HG03439 (cell line): ENCODE data around the gene TGM2.

Experiments
- ATAC-seq: cut with Tn5 transposase; IDR thresholded peaks from one replicate; pipeline ENCODE4 v1.9.1; 2021; ENCODE audit warnings: mild to moderate bottlenecking, moderate library complexity; ENCODE audit not compliant: unreplicated experiment

TGM2 gene

DNA sequence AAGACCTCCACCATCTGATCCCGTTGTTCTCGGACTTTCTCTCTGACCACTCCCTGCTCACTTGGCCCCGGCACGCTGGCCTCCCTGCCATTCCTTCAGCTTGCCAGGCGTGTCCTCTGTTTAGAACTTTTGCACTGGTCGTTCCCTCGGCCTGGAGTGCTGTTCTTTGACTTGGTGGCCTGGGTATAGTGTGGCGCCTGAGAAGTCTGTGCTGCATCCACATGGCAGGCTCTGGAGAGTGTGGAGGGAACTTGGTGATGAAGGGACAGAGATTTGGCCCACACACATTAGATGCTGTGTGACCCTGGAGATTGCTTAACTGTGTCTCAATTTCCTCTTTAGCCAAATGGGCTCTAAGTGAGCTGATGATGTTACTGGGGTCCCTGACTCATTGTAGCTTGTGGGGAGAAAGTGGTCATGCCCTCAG lies 13.0 kb upstream of the TGM2 start:
- no peak for ATAC-seq

DNA sequence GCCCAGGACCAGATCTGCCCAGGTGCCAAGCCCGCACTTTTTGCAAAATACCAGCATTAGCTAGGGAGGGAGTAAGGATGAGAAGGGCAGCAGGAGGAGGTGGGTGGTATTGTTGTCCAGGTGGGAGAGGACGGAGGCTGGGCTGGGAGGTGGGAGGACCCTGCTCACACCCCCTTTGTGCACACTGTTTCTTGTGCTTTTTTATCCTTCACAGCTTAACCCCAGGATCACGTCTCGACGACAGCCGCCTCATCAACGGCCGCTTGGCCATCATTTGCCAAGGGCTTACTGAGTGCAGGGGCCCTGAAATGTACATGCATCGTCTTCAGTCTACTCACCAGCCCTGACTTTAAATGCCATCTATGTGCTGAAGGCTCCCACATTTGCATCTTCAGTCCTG lies 12.1 kb upstream of the TGM2 start:
- no peak for ATAC-seq

DNA sequence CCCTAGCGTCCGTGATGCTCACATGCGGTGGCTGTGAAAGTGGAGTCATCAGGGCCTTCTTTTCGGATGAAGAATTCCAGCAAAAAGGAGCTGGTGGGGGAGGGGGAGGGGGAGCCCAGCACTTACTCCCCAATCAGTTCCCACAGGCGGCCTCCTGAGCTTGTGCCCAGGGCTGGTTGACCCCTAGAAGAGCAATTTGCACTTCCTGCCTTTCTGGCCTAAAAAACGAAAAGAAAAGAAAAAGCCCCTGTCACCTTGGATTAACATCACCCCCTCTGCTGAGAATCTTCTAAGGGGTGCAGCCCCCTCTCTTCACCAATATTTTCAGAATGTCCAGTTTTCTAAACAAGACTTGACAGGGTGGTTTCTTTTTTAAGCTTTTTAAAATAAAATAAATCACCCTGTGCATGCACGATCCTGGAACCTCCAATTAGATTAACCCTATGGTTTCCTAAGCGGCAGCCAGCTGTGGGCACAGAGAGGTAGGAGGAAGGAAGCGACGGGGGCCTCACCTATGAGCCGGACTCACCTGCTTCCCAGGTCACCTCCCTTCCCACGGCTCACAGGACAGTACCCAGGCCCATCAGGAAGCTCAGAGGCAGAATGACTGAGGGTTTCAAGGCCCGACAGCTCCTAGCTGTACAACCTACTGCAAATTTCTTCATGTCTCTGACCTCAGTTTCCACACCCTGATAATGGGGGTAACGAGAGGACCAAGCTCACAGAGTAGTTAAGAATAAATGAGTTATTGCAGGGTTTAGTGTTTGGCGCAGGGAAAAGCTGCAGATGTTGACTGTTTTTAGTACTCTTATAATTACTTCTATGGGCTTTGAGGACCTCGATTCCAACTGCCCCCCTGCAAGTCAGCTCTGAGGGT lies 10.5 kb upstream of the TGM2 start:
- no peak for ATAC-seq

DNA sequence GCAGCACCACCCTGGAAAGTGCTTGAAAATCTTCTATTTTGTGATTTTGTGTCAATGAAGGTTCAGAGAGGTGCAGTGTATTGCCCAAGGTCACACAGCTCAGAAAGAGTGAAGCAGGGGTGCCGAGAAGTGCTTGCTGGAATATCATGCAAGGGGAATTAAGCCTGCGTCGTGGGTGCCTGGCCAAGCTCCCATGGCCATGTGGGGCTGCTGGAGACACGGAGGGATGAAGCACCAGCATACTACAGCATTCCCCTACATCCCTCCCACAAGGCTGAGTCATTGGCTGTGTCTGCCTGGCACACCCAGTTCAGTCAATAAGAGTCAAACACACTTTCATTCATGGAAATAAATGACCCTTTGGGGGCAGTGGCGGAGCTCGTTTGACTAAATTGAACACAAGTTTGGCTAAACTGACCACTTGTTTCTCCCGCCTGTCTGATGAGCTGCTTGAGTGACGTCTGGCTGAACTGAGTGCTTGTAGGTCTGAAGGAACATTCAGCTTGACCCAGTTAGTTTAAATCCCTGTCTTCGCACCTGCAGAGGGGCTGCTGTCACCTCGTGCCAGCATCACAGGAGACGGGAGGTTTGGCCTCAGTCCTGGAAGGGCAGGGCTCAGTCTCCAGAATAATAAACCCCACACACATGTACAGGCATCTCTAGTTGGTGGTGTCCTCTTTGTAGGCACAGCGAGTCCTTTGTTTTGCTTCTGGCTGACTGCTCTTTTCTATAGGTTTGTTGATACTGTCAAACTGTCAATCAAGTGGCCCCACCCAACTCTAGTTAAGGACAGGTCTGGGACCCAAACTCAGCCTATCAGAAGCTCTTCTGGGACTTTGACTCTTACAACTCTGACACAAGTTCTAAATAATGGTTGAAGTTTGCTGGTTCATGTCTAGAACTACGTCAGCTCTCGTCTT lies 8.4 kb upstream of the TGM2 start:
- no peak for ATAC-seq

DNA sequence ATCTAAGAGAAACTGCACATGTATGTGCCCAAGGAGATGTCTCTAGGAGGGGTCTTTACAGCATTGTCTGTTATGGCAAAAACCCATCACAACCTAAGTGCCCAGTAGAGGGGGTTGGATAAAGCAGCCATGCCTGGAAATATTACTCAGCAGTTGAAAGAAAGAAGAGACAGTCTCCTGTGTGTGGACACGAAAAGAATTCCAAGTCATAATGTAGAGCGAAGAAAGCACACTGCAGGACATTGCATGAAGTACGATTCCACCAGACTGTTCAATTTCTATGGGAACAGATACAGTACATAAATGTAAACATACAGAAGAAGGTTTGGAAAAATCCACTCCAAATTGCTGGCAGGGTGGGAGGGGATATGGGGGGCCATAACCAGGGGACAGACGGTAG lies 7.3 kb upstream of the TGM2 start:
- no peak for ATAC-seq

DNA sequence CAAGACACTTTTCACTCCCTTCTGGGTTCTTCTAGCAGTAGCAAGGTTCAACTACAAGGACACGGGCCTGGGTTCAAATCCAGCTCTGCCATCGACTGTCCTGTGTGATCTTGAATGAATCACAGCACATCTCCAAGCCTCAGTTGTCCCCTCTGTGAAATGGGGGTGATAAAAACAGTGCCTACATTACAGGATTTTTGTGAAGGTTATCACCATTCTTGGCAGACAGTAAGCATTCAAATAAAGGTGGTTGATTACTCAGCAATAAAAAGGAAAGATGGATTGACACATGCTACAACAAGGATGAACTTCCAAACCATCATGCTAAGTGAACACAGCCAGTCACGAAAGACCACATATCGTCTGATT lies 6.6 kb upstream of the TGM2 start:
- ATAC-seq: no peak

DNA sequence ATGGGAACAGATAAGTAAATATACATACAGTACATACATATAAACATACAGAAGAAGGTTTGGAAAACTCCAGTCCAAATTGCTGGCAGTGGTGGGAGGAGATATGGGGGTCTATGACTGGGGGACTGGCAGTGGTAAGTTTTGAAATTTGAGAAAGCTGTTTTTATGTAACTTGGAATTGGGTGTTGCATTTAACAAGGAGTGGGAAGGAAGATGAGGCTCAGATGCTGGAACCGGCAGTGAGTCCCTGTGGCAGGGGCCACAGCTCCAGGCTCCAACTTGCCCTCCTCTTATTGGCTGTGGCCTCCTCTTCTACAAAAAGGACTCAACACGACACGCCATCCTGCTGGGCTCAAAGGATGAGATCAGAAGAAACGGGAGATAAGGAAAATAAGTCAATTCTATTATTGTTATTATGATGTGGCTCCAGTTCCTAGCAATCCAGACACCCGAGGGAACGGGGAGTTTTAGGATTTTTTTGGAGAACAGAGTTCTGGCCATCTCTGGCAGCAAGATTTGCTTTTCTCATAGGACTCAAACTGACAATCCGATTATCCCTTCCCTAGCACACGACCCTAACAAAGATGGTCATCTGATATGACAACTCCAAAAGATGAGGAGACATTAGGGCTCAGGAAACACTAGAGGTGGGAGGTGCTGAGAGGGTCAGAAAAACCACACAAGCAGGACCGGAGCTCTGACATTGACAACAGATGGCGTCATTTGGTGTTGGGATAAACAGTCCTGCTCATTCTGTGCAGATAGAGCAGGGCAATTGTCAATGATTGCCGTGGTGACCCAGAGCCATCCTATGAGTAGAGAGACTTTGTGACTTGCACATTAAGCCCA lies 6.0 kb upstream of the TGM2 start:
- ATAC-seq: no peak

DNA sequence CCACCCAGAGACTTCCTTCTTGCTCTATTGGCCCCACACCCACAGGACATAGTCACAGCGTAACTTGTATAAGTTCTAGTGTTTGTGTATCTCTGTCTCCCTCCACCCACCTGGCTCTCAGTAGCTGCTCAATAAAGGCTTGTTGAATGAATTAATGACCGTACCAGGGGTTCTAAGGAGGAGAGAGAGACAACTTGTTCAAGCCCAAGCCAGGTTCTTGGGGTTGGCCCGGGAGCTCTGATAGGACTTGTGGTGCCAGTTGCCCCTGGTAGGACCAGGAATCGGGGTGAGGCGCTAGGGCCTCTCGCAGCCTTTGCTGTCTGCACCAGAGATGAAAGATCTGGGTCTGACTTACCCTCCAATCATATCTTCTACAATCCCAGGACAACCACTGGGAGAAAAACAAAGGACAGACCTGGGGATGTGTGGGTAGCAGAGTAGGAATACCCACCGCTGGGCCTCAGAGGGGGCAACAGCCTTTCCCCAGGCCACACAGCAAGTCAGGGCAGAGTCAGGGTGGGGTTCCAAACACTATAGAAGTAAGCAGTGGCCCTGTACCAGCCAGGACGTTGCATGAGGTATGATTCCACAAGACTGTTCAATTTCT lies 5.3 kb upstream of the TGM2 start:
- ATAC-seq: no peak

DNA sequence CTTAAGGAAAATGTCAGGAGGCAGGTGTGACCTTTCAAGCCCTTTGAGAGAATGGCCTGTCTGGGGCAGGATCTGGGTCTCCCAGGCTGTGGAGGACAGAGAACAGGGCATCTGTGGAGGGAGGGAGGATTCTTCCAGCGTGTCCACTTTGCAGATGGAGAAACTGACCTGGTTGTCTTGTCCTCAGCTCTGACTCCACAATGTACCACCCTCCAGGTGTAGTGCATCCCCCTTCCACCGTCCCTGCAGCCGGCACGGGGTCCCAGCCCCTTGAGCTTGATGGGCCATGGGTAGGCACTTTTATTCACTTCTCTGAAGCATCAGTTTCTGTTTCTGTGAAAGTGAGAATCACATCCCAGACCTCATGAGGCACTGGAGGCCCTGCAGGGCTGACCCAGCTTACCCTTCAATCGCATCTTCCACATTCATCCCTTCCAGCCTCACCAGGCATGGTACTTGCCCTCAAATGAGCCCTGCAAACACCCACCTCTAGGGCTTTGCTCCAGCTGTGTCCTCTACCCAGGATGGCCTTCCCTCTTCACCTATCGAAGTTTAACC lies 4.6 kb upstream of the TGM2 start:
- ATAC-seq: no peak

DNA sequence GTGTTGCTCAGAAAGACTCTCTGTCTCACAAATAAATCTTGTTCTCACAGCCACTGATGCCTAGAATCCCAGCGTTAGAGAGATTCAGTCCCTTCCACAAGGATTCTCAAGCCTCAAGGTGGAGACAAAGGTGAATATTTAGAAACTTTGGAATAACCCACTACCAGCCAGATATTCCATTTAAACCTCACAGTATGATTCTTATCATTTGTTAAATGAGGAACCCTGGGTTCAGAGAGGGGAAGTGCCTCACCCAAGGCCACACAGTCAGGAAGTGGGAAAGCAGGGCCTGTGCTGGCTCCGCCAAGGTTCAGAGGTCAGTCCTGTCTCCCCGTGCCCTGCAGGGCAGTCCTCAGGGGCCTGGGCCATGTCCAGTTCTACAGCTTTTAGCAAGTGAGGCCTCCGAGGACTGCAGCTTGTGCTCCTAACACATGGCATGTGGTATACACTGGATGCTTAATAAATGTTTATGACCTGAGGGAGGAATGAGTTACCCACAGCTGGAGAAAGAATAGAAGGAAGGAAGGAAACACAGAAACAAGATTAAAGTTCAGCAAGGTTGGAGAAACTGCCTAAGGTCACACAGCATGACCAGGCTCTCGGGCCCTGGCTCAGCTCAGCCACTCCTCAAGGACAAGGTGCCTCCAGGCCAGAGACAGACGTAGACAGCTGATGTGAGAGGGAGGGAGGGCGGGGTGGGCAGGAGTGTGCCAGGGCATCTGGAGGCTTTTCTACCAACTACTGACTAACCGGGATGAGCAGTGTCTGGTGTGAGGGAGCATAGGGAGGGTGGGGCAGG lies 3.9 kb upstream of the TGM2 start:
- no peak for ATAC-seq

DNA sequence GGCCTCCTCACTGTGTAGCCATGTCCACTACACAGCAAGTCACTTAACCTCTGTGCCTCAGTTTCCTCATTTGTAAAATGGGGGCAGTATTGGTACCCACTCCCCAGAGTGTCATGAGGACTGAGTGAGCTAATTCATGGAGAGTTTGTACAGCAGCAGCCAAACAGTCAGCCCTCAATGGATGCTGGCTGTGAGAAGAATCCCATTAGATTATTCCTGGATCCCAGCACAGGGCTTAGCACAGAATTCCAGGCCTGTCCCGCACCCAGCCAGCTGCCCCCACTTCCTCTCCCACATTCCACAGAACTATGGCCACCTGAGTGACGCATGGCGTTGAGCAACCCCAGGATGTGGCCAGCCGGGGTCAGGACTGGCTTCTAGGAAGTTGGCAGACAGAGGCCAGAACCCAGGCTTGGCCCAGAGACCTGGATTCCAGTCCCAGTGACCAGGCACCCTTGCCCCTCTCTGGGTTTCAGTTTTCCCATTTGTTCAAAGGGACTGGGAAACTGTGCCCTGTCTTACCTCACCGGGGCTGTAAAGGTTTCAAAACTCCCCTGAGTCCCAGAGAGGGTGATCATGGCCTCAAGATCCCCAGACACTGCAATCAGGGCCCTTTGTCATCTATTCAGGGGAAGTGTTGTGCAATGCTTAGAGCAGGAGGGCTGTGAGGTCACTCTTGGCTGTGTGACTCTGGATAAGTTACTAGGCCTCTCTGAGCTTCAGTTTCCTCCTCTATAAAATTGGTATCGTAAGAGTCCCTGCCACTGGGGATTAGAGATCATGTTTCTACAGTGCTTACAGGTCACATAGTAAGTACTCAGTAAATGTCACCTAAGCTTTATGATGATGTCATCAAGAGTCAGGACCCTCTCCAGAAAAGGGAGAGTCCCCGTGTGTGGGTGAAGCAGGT lies 3.0 kb upstream of the TGM2 start:
- no peak for ATAC-seq

DNA sequence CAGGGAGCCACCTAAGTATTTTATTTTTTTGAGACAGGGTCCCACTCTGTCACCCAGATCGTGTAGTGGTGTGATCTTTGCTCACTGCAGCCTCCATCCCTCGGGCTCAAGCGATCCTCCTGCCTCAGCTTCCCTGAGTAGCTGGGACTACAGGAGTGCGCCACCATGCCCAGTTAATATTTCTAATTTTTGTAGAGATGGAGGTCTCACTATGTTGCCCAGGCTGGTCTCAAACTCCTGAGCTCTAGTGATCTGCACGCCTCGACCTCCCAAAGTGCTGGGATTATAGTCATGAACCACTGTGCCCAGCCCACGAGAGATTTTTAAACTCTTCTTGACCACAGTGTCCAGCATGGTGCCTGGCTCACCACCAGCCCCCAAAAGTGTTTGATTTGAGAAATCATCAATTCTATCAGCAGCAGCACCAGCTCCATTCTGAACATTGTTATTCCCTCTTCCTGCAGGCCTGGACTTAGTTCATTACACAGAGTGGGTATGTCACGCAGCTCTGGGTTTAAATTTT lies 2.3 kb upstream of the TGM2 start:
- ATAC-seq: no peak

DNA sequence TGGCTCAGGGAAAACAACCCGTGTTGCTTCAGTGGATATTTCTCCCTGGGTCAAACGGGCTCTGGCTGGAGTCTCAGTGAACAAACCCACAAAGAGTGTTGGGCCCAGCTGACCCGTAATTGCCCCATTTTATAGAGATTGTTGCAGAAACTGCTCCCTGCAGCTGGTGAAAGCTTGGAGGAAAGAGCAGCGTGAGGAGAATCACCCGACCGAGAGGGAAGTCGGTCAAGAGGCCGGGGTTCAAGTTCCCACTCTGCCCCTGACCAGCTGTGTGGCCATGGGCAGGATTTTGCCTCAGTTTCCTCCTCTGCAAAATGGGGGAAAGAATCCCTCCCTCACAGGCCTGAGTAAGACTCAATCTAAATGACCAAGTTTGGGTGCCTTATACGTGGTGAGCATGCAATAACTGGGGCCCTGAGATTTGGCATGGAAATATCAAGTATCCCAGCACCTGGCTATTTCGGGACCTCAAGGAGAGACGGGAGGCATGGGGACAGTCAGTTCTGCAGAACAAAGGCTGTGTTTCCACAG lies 1.7 kb upstream of the TGM2 start:
- ATAC-seq: no peak

DNA sequence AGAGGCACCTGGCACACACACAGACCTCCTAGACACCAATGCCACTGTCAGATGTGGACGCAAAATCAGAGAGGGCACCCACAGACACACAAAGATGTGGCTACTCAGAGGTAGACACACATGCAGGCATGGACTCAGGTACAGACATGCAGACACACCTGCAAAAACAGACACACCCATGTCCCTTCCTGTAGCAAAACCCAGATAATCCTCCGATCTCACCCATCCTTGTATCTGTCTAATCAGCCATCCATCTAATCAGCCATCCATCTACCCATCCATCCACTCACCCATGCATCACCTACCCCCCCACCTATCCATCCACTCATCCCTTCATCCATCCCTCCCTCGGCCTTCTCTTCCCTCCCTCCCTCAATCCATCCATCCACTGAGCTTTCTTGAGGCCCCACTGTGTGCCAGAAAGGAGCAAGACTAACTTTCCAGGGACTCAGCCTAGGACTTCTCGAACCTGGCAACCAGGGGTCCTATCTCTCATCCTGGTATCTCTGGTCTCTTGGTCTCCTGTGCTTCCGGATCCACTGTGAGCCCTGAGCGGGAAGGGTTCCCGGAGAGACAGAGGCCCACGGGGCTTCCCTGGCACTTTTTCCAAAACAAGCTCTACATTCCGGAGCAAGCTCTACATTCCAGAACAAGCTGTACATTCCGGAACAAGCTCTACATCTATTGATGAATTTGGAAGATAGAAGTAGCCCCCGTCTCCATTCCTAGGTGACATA lies 1.1 kb upstream of the TGM2 start:
- ATAC-seq: no peak

DNA sequence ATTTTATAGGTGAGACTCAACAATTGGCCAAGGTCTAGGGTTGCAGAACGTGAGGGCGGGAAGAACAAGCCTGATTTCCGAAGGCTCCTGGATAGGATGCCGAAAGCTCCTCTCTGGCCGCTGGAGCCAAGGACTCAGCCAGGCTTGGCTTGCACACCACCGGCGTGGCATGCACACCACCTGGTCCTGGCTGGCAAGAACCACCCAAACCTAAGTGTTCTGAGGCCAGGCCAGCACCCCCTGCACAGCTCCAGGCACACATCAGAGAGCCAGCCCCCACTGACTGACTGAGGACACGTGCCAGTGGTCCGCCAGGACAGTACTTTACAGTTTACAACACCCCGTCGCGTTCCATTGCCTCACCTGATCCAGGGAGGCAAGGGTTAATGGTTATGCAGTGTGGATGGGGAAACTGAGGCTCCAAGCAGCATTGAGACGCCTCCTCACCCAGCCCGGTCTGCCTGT lies 414 bp downstream of the TGM2 start:
- ATAC-seq: no peak

DNA sequence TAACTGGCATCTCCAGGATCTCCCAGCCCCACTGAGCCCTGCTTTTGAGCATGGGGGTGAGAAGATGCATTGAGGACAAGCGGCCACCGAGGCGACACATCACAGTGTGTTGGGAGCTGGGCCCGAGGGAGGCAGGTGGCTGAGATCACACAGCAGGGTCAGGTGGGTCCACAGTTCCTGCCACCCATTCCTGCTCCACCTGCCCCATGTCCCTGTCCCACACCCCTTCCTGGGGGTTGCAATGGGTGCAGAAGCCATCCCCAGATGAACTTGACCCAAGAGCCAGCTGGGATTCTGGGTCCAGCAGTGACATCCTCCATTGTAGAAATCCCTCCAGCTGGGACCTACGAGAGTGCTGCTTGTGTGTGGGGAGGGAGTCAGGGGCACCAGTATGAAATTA lies 1.0 kb downstream of the TGM2 start:
- ATAC-seq: no peak
